GM23338 (cell line): Measurements from ENCODE around the gene TLE6.

Experiments used
- CREB1 ChIP-seq: fragments of 250-450 bp; sonication (Bioruptor Pico); IDR thresholded peaks from 2 replicates; pipeline ENCODE4 v1.5.0; 2020; ENCODE audit warnings: low read depth, mild to moderate bottlenecking, moderate library complexity
- EZH2 ChIP-seq: fragments of 200-600 bp; sonication (generic); IDR thresholded peaks from one replicate; pipeline ENCODE4 v1.8.0; 2017; ENCODE audit warnings: antibody characterized with exemption, mild to moderate bottlenecking, low read depth; ENCODE audit not compliant: unreplicated experiment
- EZH2phosphoT487 ChIP-seq: fragments of 200-600 bp; sonication (generic); IDR thresholded peaks from one replicate; pipeline ENCODE4 v1.8.1; 2018; ENCODE audit warnings: antibody characterized with exemption; ENCODE audit not compliant: unreplicated experiment
- JUNB ChIP-seq: IDR thresholded peaks from one replicate; pipeline ENCODE4 v1.6.1; 2016; ENCODE audit warnings: antibody characterized with exemption; ENCODE audit not compliant: unreplicated experiment
- POLR2AphosphoS5 ChIP-seq: IDR thresholded peaks from 2 replicates; pipeline ENCODE4 v1.6.1; 2016; ENCODE audit warnings: antibody characterized with exemption, low read depth
- REST ChIP-seq: IDR thresholded peaks from one replicate; pipeline ENCODE4 v1.6.1; 2018; ENCODE audit warnings: antibody characterized with exemption; ENCODE audit not compliant: unreplicated experiment
- STAT1 ChIP-seq: IDR thresholded peaks from one replicate; pipeline ENCODE4 v1.6.1; 2016; ENCODE audit warnings: antibody characterized with exemption; ENCODE audit not compliant: unreplicated experiment
- ZNF114 ChIP-seq: fragments of 250-450 bp; sonication (Bioruptor Pico); IDR thresholded peaks from 2 replicates; pipeline ENCODE4 v1.5.0; 2020; ENCODE audit warnings: mild to moderate bottlenecking, moderate library complexity
- ZNF331 ChIP-seq: fragments of 250-450 bp; sonication (Bioruptor Pico); IDR thresholded peaks from 2 replicates; pipeline ENCODE4 v1.5.0; 2020; ENCODE audit warnings: low read depth, mild to moderate bottlenecking, moderate library complexity
- TF ChIP-seq, protein P1 (sequence below), 2 experiments: fragments of 200-600 bp in 1 of 2; sonication (generic) in 1 of 2; conservative IDR thresholded peaks; 2 replicates each; pipeline versions ENCODE4 v1.5.1 to v1.6.1; 2016 to 2017; ENCODE audit warnings: antibody characterized with exemption in 2 of 2, low read depth in 2 of 2, mild to moderate bottlenecking in 2 of 2, moderate library complexity in 1 of 2
- TF ChIP-seq, protein P2 (sequence below): IDR thresholded peaks from 2 replicates; pipeline ENCODE4 v1.6.1; 2016; ENCODE audit warnings: antibody characterized with exemption

DNA sequence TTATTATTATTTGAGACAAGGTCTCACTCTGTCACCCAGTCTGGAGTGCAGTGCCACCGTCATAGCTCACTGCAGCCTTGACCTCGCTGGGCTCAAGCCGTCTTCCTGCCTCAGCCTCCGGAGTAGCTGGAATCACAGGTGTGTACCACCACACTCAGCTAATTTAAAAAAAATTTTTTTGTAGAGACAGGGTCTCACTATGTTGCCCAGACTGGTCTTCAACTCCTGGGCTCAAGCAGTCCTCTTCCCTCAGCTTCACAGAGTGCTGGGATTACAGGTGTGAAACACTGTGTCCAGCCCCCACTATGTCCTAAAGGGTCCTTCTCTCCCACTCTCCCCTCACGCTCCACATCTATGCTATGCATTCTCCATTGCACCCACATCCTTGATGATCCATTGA is 60.9 kb downstream of the TLE6 start:
- TF ChIP-seq, protein P1, sequence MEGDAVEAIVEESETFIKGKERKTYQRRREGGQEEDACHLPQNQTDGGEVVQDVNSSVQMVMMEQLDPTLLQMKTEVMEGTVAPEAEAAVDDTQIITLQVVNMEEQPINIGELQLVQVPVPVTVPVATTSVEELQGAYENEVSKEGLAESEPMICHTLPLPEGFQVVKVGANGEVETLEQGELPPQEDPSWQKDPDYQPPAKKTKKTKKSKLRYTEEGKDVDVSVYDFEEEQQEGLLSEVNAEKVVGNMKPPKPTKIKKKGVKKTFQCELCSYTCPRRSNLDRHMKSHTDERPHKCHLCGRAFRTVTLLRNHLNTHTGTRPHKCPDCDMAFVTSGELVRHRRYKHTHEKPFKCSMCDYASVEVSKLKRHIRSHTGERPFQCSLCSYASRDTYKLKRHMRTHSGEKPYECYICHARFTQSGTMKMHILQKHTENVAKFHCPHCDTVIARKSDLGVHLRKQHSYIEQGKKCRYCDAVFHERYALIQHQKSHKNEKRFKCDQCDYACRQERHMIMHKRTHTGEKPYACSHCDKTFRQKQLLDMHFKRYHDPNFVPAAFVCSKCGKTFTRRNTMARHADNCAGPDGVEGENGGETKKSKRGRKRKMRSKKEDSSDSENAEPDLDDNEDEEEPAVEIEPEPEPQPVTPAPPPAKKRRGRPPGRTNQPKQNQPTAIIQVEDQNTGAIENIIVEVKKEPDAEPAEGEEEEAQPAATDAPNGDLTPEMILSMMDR (conservative IDR thresholded peaks at IDR 0.05; ENCODE audit: low read depth in 2 of 2), result no peak
- no peak for TF ChIP-seq POLR2AphosphoS5
- no peak for TF ChIP-seq EZH2
- TF ChIP-seq CREB1 (CRISPR knock-in tag), result no peak
- no peak for TF ChIP-seq REST
- TF ChIP-seq STAT1, result no peak
- no peak for TF ChIP-seq EZH2phosphoT487
- TF ChIP-seq JUNB, result no peak
- TF ChIP-seq, protein P2, sequence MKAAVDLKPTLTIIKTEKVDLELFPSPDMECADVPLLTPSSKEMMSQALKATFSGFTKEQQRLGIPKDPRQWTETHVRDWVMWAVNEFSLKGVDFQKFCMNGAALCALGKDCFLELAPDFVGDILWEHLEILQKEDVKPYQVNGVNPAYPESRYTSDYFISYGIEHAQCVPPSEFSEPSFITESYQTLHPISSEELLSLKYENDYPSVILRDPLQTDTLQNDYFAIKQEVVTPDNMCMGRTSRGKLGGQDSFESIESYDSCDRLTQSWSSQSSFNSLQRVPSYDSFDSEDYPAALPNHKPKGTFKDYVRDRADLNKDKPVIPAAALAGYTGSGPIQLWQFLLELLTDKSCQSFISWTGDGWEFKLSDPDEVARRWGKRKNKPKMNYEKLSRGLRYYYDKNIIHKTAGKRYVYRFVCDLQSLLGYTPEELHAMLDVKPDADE, result no peak
- TF ChIP-seq ZNF114 (CRISPR knock-in tag), result no peak
- TF ChIP-seq ZNF331 (CRISPR knock-in tag), result no peak
